HepG2 (cell line): ENCODE results near the gene TDRD10. TPM values are rescaled to one million over a fixed set of nuclear protein-coding genes. Genes with fewer than 3 reads are reported as not detected.
A peak's percentile ranks its signal among the peaks of the same experiment; 100 is the strongest.

Source experiments
- MYNN ChIP-seq: sonication (generic); formaldehyde crosslinking; IDR thresholded peaks from 2 replicates; pipeline ENCODE4 v1.4.0; 2020; ENCODE audit warnings: mild to moderate bottlenecking, low read depth, missing genetic modification reagents
- NR2C2 ChIP-seq: sonication (generic); formaldehyde crosslinking; IDR thresholded peaks from 2 replicates; pipeline ENCODE4 v1.4.0; 2020; ENCODE audit warnings: missing genetic modification reagents, mild to moderate bottlenecking, moderate library complexity, borderline replicate concordance
- RBM22 ChIP-seq: fragments of 200-400 bp; formaldehyde crosslinking; optimal IDR thresholded peaks from 2 replicates; pipeline ENCODE3; 2017; ENCODE audit warnings: mild to moderate bottlenecking, low read length, moderate library complexity
- SOX13 ChIP-seq, 3 experiments: fragments of 450-650 bp in 1 of 3; sonication (generic) in 1 of 3; formaldehyde crosslinking in 1 of 3; IDR thresholded peaks in 2 of 3; conservative IDR thresholded peaks in 1 of 3; 2 replicates each; pipeline versions ENCODE4 v1.5.0 to v1.6.1; 2016 to 2020; ENCODE audit warnings: antibody characterized with exemption in 1 of 3, mild to moderate bottlenecking in 1 of 3, missing compliant biosample characterization in 1 of 3, missing genetic modification reagents in 1 of 3, moderate library complexity in 1 of 3
- TCF12 ChIP-seq, 2 experiments: fragments of 450-650 bp in 1 of 2; sonication (generic) in 1 of 2; formaldehyde crosslinking in 1 of 2; IDR thresholded peaks; 2 replicates each; pipeline versions ENCODE4 v1.6.1 to v1.8.0; 2017 to 2022; ENCODE audit warnings: antibody characterized with exemption in 1 of 2, mild to moderate bottlenecking in 1 of 2, missing genetic modification reagents in 1 of 2, moderate library complexity in 1 of 2
- TRIM24 ChIP-seq: sonication (generic); formaldehyde crosslinking; IDR thresholded peaks from 2 replicates; pipeline ENCODE4 v1.8.0; 2022; ENCODE audit warnings: mild to moderate bottlenecking, missing genetic modification reagents
- ZNF7 ChIP-seq: IDR thresholded peaks from 2 replicates; pipeline ENCODE4 v1.6.1; 2016; ENCODE audit warnings: missing biosample characterization, missing genetic modification reagents
- ZNF883 ChIP-seq: sonication (generic); formaldehyde crosslinking; IDR thresholded peaks from 2 replicates; pipeline ENCODE4 v1.5.1; 2020; ENCODE audit warnings: mild to moderate bottlenecking, missing genetic modification reagents; ENCODE audit errors: not compliant biosample characterization
- ZSCAN25 ChIP-seq: sonication (generic); formaldehyde crosslinking; IDR thresholded peaks from 2 replicates; pipeline ENCODE4 v1.8.0; 2022; ENCODE audit warnings: mild to moderate bottlenecking, missing genetic modification reagents
- polyA plus RNA-seq, 8 experiments: library from polyadenylated mRNA; depleted of rRNA in 3 of 8; stranded (reverse) in 7 of 8; unstranded in 1 of 8; fragments of >200 nt; fragmentation: Illumina TruSeq in 4 of 8; extraction: Trizol in 4 of 8; gene quantifications; 2 replicates each; pipeline versions ENCODE4 v1.2.1 to v1.2.3, GENCODE V29; 2011 to 2016; ENCODE audit warnings: low read depth in 4 of 8, missing spikeins in 1 of 8, mixed read lengths in 1 of 8; ENCODE audit not compliant: insufficient read depth in 1 of 8
- total RNA-seq, 5 experiments: library from RNA; depleted of rRNA; stranded (reverse); fragments of >200 nt; fragmentation: Illumina TruSeq; extraction: Trizol; gene quantifications; 2 replicates each; pipeline ENCODE4 v1.2.3, GENCODE V29; 2016; ENCODE audit warnings: low read depth in 1 of 5
- TF ChIP-seq, protein P1 (sequence below): sonication (generic); formaldehyde crosslinking; IDR thresholded peaks from 2 replicates; pipeline ENCODE4 v1.8.0; 2022; ENCODE audit warnings: low read depth, missing genetic modification reagents
- TF ChIP-seq, protein P2 (sequence below): sonication (generic); formaldehyde crosslinking; conservative IDR thresholded peaks from 2 replicates; pipeline ENCODE4 v1.4.0; 2020; ENCODE audit warnings: missing genetic modification reagents
- TF ChIP-seq, protein P3 (sequence below): sonication (generic); formaldehyde crosslinking; IDR thresholded peaks from 2 replicates; pipeline ENCODE4 v1.4.0; 2020; ENCODE audit warnings: mild to moderate bottlenecking, low read depth, missing genetic modification reagents
- TF ChIP-seq, protein P4 (sequence below), 2 experiments: sonication (generic) in 1 of 2; formaldehyde crosslinking in 1 of 2; IDR thresholded peaks; 2 replicates each; pipeline versions ENCODE4 v1.6.1 to v1.9.0; 2014 to 2022; ENCODE audit warnings: antibody characterized with exemption in 1 of 2, borderline replicate concordance in 1 of 2, inconsistent platforms in 1 of 2, low read depth in 1 of 2, missing genetic modification reagents in 1 of 2

The TDRD10 gene
- total and polyA plus RNA-seq, 2 of the 13 experiments (the other 11 are each of a cell fraction or from before 2014, with no cell fraction given): not detected

DNA sequence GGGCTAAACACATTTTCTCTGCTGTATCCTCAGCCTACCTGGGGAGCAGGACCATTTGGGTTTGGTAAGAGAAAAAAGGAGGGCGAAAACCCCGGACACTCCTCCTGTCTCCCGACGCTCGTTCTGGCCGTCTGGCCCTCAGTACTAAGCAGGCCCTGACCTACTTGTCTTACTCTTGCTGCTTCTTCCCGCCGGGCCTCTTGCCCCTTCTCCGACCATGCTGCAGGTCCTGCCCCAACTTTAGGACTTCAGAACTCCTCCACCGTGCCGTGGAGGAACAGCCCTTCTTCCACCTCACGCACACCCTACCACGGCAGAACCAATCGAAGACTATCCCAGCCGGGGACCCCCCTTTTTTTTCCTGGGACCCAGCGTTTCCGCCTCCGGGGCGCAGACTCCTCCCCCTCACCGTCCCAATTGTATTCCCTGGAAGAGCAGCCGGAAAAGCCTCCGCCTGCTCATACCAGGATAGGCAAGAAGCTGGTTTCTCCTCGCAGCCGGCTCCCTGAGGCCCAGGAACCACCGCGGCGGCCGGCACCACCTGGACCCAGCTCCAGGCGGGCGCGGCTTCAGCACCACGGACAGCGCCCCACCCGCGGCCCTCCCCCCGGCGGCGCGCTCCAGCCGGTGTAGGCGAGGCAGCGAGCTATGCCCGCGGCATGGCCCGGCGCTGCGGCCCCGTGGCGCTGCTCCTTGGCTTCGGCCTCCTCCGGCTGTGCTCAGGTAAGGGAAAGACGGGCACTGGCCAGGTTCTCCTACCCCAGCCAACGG lies 65.6 kb downstream of the TDRD10 start, which contains the start of gene CHRNB2 (continued):
- TF ChIP-seq TCF12 (IDR thresholded peaks at IDR 0.05) (no peak), TCF12 (CRISPR knock-in tag; IDR thresholded peaks at IDR 0.05) (no peak), ZSCAN25 (CRISPR knock-in tag) (peak; percentile 95), ZNF883 (peak; percentile 99), MYNN (CRISPR knock-in tag) (no peak), TRIM24 (no peak), NR2C2 (CRISPR knock-in tag) (no peak), RBM22 (no peak), ZNF7 (CRISPR knock-in tag) (0 out of 2 replicates have a peak, but pooled peaks have one; percentile 46), SOX13 (IDR thresholded peaks at IDR 0.05) (no peak), SOX13 (CRISPR knock-in tag; conservative IDR thresholded peaks at IDR 0.05 in 1 of 2, IDR thresholded peaks at IDR 0.05 in 1 of 2) (peak in 1 of 2 experiments; percentile 70; a peak in 2 of 4 replicates)
- TF ChIP-seq, protein P1, sequence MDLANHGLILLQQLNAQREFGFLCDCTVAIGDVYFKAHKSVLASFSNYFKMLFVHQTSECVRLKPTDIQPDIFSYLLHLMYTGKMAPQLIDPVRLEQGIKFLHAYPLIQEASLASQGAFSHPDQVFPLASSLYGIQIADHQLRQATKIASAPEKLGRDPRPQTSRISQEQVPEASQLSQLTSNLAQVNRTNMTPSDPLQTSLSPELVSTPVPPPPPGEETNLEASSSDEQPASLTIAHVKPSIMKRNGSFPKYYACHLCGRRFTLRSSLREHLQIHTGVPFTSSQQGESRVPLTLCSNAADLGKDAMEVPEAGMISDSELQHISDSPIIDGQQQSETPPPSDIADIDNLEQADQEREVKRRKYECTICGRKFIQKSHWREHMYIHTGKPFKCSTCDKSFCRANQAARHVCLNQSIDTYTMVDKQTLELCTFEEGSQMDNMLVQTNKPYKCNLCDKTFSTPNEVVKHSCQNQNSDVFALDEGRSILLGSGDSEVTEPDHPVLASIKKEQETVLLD (CRISPR knock-in tag): 0 out of 2 replicates have a peak, but pooled peaks have one; percentile 57
- TF ChIP-seq, protein P2, sequence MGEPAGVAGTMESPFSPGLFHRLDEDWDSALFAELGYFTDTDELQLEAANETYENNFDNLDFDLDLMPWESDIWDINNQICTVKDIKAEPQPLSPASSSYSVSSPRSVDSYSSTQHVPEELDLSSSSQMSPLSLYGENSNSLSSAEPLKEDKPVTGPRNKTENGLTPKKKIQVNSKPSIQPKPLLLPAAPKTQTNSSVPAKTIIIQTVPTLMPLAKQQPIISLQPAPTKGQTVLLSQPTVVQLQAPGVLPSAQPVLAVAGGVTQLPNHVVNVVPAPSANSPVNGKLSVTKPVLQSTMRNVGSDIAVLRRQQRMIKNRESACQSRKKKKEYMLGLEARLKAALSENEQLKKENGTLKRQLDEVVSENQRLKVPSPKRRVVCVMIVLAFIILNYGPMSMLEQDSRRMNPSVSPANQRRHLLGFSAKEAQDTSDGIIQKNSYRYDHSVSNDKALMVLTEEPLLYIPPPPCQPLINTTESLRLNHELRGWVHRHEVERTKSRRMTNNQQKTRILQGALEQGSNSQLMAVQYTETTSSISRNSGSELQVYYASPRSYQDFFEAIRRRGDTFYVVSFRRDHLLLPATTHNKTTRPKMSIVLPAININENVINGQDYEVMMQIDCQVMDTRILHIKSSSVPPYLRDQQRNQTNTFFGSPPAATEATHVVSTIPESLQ (CRISPR knock-in tag): peak; percentile 95; the same call in 1 of the 2 replicates
- TF ChIP-seq, protein P3, sequence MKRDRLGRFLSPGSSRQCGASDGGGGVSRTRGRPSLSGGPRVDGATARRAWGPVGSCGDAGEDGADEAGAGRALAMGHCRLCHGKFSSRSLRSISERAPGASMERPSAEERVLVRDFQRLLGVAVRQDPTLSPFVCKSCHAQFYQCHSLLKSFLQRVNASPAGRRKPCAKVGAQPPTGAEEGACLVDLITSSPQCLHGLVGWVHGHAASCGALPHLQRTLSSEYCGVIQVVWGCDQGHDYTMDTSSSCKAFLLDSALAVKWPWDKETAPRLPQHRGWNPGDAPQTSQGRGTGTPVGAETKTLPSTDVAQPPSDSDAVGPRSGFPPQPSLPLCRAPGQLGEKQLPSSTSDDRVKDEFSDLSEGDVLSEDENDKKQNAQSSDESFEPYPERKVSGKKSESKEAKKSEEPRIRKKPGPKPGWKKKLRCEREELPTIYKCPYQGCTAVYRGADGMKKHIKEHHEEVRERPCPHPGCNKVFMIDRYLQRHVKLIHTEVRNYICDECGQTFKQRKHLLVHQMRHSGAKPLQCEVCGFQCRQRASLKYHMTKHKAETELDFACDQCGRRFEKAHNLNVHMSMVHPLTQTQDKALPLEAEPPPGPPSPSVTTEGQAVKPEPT: peak; percentile 90; the same call in 1 of the 2 replicates
- TF ChIP-seq, protein P4, sequence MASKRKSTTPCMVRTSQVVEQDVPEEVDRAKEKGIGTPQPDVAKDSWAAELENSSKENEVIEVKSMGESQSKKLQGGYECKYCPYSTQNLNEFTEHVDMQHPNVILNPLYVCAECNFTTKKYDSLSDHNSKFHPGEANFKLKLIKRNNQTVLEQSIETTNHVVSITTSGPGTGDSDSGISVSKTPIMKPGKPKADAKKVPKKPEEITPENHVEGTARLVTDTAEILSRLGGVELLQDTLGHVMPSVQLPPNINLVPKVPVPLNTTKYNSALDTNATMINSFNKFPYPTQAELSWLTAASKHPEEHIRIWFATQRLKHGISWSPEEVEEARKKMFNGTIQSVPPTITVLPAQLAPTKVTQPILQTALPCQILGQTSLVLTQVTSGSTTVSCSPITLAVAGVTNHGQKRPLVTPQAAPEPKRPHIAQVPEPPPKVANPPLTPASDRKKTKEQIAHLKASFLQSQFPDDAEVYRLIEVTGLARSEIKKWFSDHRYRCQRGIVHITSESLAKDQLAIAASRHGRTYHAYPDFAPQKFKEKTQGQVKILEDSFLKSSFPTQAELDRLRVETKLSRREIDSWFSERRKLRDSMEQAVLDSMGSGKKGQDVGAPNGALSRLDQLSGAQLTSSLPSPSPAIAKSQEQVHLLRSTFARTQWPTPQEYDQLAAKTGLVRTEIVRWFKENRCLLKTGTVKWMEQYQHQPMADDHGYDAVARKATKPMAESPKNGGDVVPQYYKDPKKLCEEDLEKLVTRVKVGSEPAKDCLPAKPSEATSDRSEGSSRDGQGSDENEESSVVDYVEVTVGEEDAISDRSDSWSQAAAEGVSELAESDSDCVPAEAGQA (IDR thresholded peaks at IDR 0.05; ENCODE audit: low read depth): no peak
- TF ChIP-seq, protein P4 (CRISPR knock-in tag; IDR thresholded peaks at IDR 0.05; ENCODE audit: borderline replicate concordance): peak; percentile 95
